H9 (cell line): ENCODE data around the gene DUS1L. TPM values are rescaled to one million over a fixed set of nuclear protein-coding genes. Genes with fewer than 3 reads are reported as not detected.

Source experiments
- DNase-seq: peaks from one replicate; pipeline ENCODE4 v3.0.0-alpha.2; 2017
- H2AFZ ChIP-seq: one replicate; pipeline ENCODE4 v1.6.1; 2013; ENCODE audit warnings: mild to moderate bottlenecking, low read length, control low read depth, moderate library complexity
- H2AK5ac ChIP-seq: 2 replicates; pipeline ENCODE4 v1.6.1; 2013; ENCODE audit warnings: low read length, control low read depth, mixed read lengths; ENCODE audit not compliant: insufficient read length
- H2BK120ac ChIP-seq: one replicate; pipeline ENCODE4 v1.6.1; 2013; ENCODE audit warnings: low read depth, mild to moderate bottlenecking, low read length, control low read depth, inconsistent platforms; ENCODE audit not compliant: poor library complexity, severe bottlenecking
- H2BK12ac ChIP-seq: 2 replicates; pipeline ENCODE4 v1.6.1; 2013; ENCODE audit warnings: low read length, control low read depth, mixed read lengths, low read depth; ENCODE audit not compliant: insufficient read length
- H2BK15ac ChIP-seq: 2 replicates; pipeline ENCODE4 v1.6.1; 2013; ENCODE audit warnings: low read depth, low read length, control low read depth
- H2BK20ac ChIP-seq: one replicate; pipeline ENCODE4 v1.6.1; 2013; ENCODE audit warnings: low read depth, mild to moderate bottlenecking, low read length, control low read depth, inconsistent platforms; ENCODE audit not compliant: poor library complexity, severe bottlenecking
- H2BK5ac ChIP-seq: 2 replicates; pipeline ENCODE4 v1.6.1; 2013; ENCODE audit warnings: low read length, control low read depth, mixed read lengths; ENCODE audit not compliant: insufficient read length
- H3K14ac ChIP-seq: 2 replicates; pipeline ENCODE4 v1.6.1; 2013; ENCODE audit warnings: low read length, control low read depth; ENCODE audit not compliant: insufficient read depth
- H3K18ac ChIP-seq: 2 replicates; pipeline ENCODE4 v1.6.1; 2013; ENCODE audit warnings: low read depth, mild to moderate bottlenecking, mixed read lengths, low read length, control low read depth; ENCODE audit not compliant: insufficient read length
- H3K23ac ChIP-seq: 2 replicates; pipeline ENCODE4 v1.6.1; 2013; ENCODE audit warnings: low read length, control low read depth, mixed read lengths, low read depth; ENCODE audit not compliant: insufficient read length
- H3K23me2 ChIP-seq: 2 replicates; pipeline ENCODE4 v1.6.1; 2013; ENCODE audit warnings: low read depth, mild to moderate bottlenecking, mixed read lengths, low read length, control low read depth; ENCODE audit not compliant: insufficient read length, poor library complexity, severe bottlenecking
- H3K27ac ChIP-seq: 2 replicates; pipeline ENCODE4 v1.5.1; 2013; ENCODE audit warnings: low read length, control low read depth, mixed read lengths, low read depth; ENCODE audit not compliant: insufficient read length
- H3K27me3 ChIP-seq: 2 replicates; pipeline ENCODE4 v1.6.1; 2013; ENCODE audit warnings: low read length, control low read depth, inconsistent platforms; ENCODE audit not compliant: insufficient read depth
- H3K4ac ChIP-seq: 2 replicates; pipeline ENCODE4 v1.6.1; 2013; ENCODE audit warnings: low read depth, mild to moderate bottlenecking, control low read depth, inconsistent platforms, low read length, moderate library complexity
- H3K4me1 ChIP-seq: 2 replicates; pipeline ENCODE4 v1.6.1; 2013; ENCODE audit warnings: low read length, control low read depth, inconsistent platforms; ENCODE audit not compliant: insufficient read depth
- H3K4me2 ChIP-seq: 2 replicates; pipeline ENCODE4 v1.6.1; 2013; ENCODE audit warnings: low read length, control low read depth, mixed read lengths; ENCODE audit not compliant: insufficient read length, insufficient read depth
- H3K56ac ChIP-seq: 2 replicates; pipeline ENCODE4 v1.6.1; 2013; ENCODE audit warnings: low read depth, mild to moderate bottlenecking, mixed read lengths, low read length, control low read depth; ENCODE audit not compliant: insufficient read length
- H3K79me1 ChIP-seq: 2 replicates; pipeline ENCODE4 v1.6.1; 2013; ENCODE audit warnings: low read depth, mild to moderate bottlenecking, moderate library complexity, low read length, control low read depth, inconsistent platforms; ENCODE audit not compliant: insufficient read depth, poor library complexity, severe bottlenecking
- H3K79me2 ChIP-seq: 2 replicates; pipeline ENCODE4 v1.6.1; 2013; ENCODE audit warnings: low read length, control low read depth, inconsistent platforms; ENCODE audit not compliant: insufficient read depth
- H3K9ac ChIP-seq: 2 replicates; pipeline ENCODE4 v1.6.1; 2013; ENCODE audit warnings: low read length, control low read depth, mixed read lengths; ENCODE audit not compliant: insufficient read length; ENCODE audit errors: extremely low read depth
- H3K9me3 ChIP-seq: one replicate; pipeline ENCODE4 v1.6.1; 2013; ENCODE audit warnings: low read depth, low read length, inconsistent platforms; ENCODE audit not compliant: control insufficient read depth
- H3T11ph ChIP-seq: one replicate; pipeline ENCODE4 v1.6.1; 2013; ENCODE audit warnings: mild to moderate bottlenecking, low read length, control low read depth, inconsistent platforms
- H4K20me1 ChIP-seq: one replicate; pipeline ENCODE4 v1.6.1; 2013; ENCODE audit not compliant: control insufficient read depth, insufficient read length, insufficient read depth
- H4K5ac ChIP-seq: 2 replicates; pipeline ENCODE4 v1.6.1; 2013; ENCODE audit warnings: low read depth, mild to moderate bottlenecking, mixed read lengths, low read length, control low read depth; ENCODE audit not compliant: insufficient read length
- H4K8ac ChIP-seq: replicated peaks from 2 replicates; pipeline ENCODE4 v1.6.1; 2013; ENCODE audit warnings: low read length, control low read depth, mixed read lengths, low read depth; ENCODE audit not compliant: insufficient read length
- H4K91ac ChIP-seq: 2 replicates; pipeline ENCODE4 v1.6.1; 2013; ENCODE audit warnings: low read depth, mild to moderate bottlenecking, moderate library complexity, mixed read lengths, low read length, control low read depth; ENCODE audit not compliant: insufficient read length
- H3K27ac Mint-ChIP-seq, 3 experiments: 2 replicates in 2 of 3; 3 replicates in 1 of 3; pipeline ENCODE4 v1.8.0; 2020 to 2021; ENCODE audit warnings: mixed read lengths in 3 of 3, mild to moderate bottlenecking in 1 of 3, moderate library complexity in 1 of 3
- H3K27me3 Mint-ChIP-seq: 2 replicates; pipeline ENCODE4 v1.8.0; 2021; ENCODE audit warnings: low read depth, mild to moderate bottlenecking, moderate library complexity, mixed read lengths
- H3K36me3 Mint-ChIP-seq, 3 experiments: 2 replicates in 2 of 3; 3 replicates in 1 of 3; pipeline ENCODE4 v1.8.0; 2020 to 2021; ENCODE audit warnings: low read depth in 3 of 3, mixed read lengths in 3 of 3; ENCODE audit not compliant: insufficient read depth in 1 of 3
- H3K4me1 Mint-ChIP-seq, 2 experiments: 2 replicates each; pipeline ENCODE4 v1.8.0; 2020; ENCODE audit warnings: mixed read lengths in 2 of 2
- H3K4me3 Mint-ChIP-seq, 2 experiments: 2 replicates in 1 of 2; 3 replicates in 1 of 2; pipeline ENCODE4 v1.8.0; 2020 to 2021; ENCODE audit warnings: mild to moderate bottlenecking in 2 of 2, mixed read lengths in 2 of 2, moderate library complexity in 1 of 2
- H3K9me3 Mint-ChIP-seq, 2 experiments: 2 replicates in 1 of 2; 3 replicates in 1 of 2; pipeline ENCODE4 v1.8.0; 2020; ENCODE audit warnings: mild to moderate bottlenecking in 2 of 2, mixed read lengths in 2 of 2, moderate library complexity in 1 of 2
- CTCF ChIP-seq: fragments of 200-600 bp; sonication (generic); conservative IDR thresholded peaks from 3 replicates; pipeline ENCODE4 v1.8.0; 2021; ENCODE audit warnings: antibody characterized with exemption, mild to moderate bottlenecking
- WGBS: extraction: QIAGEN DNeasy Blood & Tissue Kit; methylation state at CpG from one replicate; pipeline ENCODE4 v1.1.7; 2013; ENCODE audit warnings: missing lambda C conversion rate, low lambda C conversion rate, mixed read lengths; ENCODE audit not compliant: insufficient read length; ENCODE audit errors: extremely low coverage; 5-methylcytosine and 5-hydroxymethylcytosine counted together
- total RNA-seq: library from RNA; stranded (reverse); gene quantifications from 2 replicates; pipeline ENCODE4 v1.2.1, GENCODE V29; 2021

The DUS1L gene
- total RNA-seq, 1 experiment from 2014 or later: 103 TPM

- Histone ChIP-seq H3K9ac (no peak overlapping the region), H3K27ac (no peak overlapping the region), H3T11ph (no peak overlapping the region), H3K4ac (no peak overlapping the region), H4K8ac (no peak overlapping the region), H3K79me1 (no peaks in the 10 kb centered on the region), H4K20me1 (no peaks in the 10 kb centered on the region), H3K56ac (no peak overlapping the region), H2BK5ac (no peak overlapping the region), H2AK5ac (no peak overlapping the region), H2BK15ac (no peak overlapping the region), H3K9me3 (no peaks in the 10 kb centered on the region), H3K79me2 (no peaks in the 10 kb centered on the region), H4K5ac (no peak overlapping the region), H3K23ac (no peak overlapping the region), H3K4me1 (no peaks in the 10 kb centered on the region; the same call in 1 of the 2 replicates), H3K18ac (no peak overlapping the region), H2BK12ac (no peak overlapping the region), H3K14ac (no peak overlapping the region), H2AFZ (no peak overlapping the region), H3K4me2 (no peak overlapping the region), H2BK20ac (no peak overlapping the region), H4K91ac (no peak overlapping the region), H3K27me3 (no peaks in the 10 kb centered on the region), H2BK120ac (no peak overlapping the region), H3K23me2 (no peaks in the 10 kb centered on the region)
- H3K9me3 Mint-ChIP-seq: peaks cover 0 to 9% of the 10 kb centered on the region in 2 experiments; a peak in 2 of 5 replicates
- WGBS: no CpG with 5 or more reads among the region's 14 CpGs
- peaks cover 2 to 7% (median 2%) of the 10 kb centered on the region in 3 experiments; a peak in 5 of 7 replicates for H3K36me3 Mint-ChIP-seq
- H3K4me1 Mint-ChIP-seq: peaks cover 19 to 40% of the 10 kb centered on the region in 2 experiments
- DNase-seq: peak; percentile 29
- H3K4me3 Mint-ChIP-seq: no peak overlapping the region; a peak in 1 of 5 replicates
- no peak overlapping the region for H3K27ac Mint-ChIP-seq
- TF ChIP-seq CTCF: no peak
- H3K27me3 Mint-ChIP-seq: peaks cover 68% of the 10 kb centered on the region
These were observed 43.4 kb upstream of the DUS1L start for GRCh38 chr17:82108961-82109475.
